Measurements from ENCODE around the gene NOX4.
"Not testable (repeated sequence)": the region's sequence is repeated elsewhere in the genome, so short reads cannot be mapped to it uniquely, and the experiment has no call there.

GRCh38 chr11:89337100-89337650 lies 154.0 kb downstream of the NOX4 start:
- not testable (repeated sequence) for TF ChIP-seq CTCF (IDR thresholded peaks at IDR 0.05; ENCODE audit: low read depth, low read length); EZH2phosphoT487 (IDR thresholded peaks at IDR 0.05; ENCODE audit: low read depth)

Data from OCI-LY3 (cell line).